Karpas-422 (cell line): Measurements from ENCODE around the gene EEFSEC. TPM values are rescaled to one million over a fixed set of nuclear protein-coding genes. Genes with fewer than 3 reads are reported as not detected.
A peak's percentile ranks its signal among the peaks of the same experiment; 100 is the strongest.

Source experiments
- DNase-seq: peaks from one replicate; pipeline ENCODE4 v3.0.0-alpha.2; 2015
- H2AFZ ChIP-seq: fragments of 200-600 bp; sonication (generic); 2 replicates; pipeline ENCODE4 v1.6.1; 2014; ENCODE audit warnings: antibody characterized with exemption, low read length, mixed read lengths
- H3K27ac ChIP-seq: fragments of 200-600 bp; sonication (generic); 2 replicates; pipeline ENCODE4 v1.5.1; 2014; ENCODE audit warnings: mild to moderate bottlenecking, low read length, moderate library complexity
- H3K27me3 ChIP-seq: fragments of 200-600 bp; sonication (generic); 2 replicates; pipeline ENCODE4 v1.6.1; 2014; ENCODE audit warnings: low read length, mixed read lengths
- H3K36me3 ChIP-seq: fragments of 200-600 bp; sonication (generic); 2 replicates; pipeline ENCODE4 v1.6.1; 2014; ENCODE audit warnings: low read length, mixed read lengths; ENCODE audit not compliant: insufficient read depth
- H3K4me1 ChIP-seq: fragments of 200-600 bp; sonication (generic); 2 replicates; pipeline ENCODE4 v1.6.1; 2014; ENCODE audit warnings: mild to moderate bottlenecking, low read length, mixed read lengths
- H3K4me2 ChIP-seq: fragments of 200-600 bp; sonication (generic); 2 replicates; pipeline ENCODE4 v1.6.1; 2014; ENCODE audit warnings: low read length, low read depth, mild to moderate bottlenecking; ENCODE audit not compliant: poor library complexity, severe bottlenecking
- H3K4me3 ChIP-seq: fragments of 200-600 bp; sonication (generic); 2 replicates; pipeline ENCODE4 v1.5.1; 2014; ENCODE audit warnings: mild to moderate bottlenecking, antibody characterized with exemption, low read length, mixed read lengths
- H3K79me2 ChIP-seq: fragments of 200-600 bp; sonication (generic); 2 replicates; pipeline ENCODE4 v1.6.1; 2014; ENCODE audit warnings: mild to moderate bottlenecking, low read length, mixed read lengths
- H3K9ac ChIP-seq: fragments of 200-600 bp; sonication (generic); 2 replicates; pipeline ENCODE4 v1.6.0; 2014; ENCODE audit warnings: low read length
- H3K9me2 ChIP-seq: fragments of 200-600 bp; sonication (generic), shearing (Covaris generic); replicated peaks from 2 replicates; pipeline ENCODE4 v1.6.0; 2014; ENCODE audit warnings: mild to moderate bottlenecking, low read length, moderate library complexity; ENCODE audit not compliant: insufficient read depth
- H3K9me3 ChIP-seq: fragments of 300-700, 200-600 bp; sonication (generic); 2 replicates; pipeline ENCODE4 v1.6.1; 2014; ENCODE audit warnings: low read length, mixed read lengths
- H4K20me1 ChIP-seq: fragments of 200-600 bp; sonication (generic); 2 replicates; pipeline ENCODE4 v1.6.1; 2014; ENCODE audit warnings: mild to moderate bottlenecking, antibody characterized with exemption, low read length, low read depth; ENCODE audit not compliant: insufficient read depth
- total RNA-seq: library from RNA; depleted of rRNA; stranded (reverse); fragments of >200 nt; shearing (Covaris generic); gene quantifications from 2 replicates; pipeline ENCODE4 v1.2.3, GENCODE V29; 2014; ENCODE audit warnings: low replicate concordance

EEFSEC gene
- total RNA-seq, 1 experiment from 2014 or later = 10.1 TPM

DNA sequence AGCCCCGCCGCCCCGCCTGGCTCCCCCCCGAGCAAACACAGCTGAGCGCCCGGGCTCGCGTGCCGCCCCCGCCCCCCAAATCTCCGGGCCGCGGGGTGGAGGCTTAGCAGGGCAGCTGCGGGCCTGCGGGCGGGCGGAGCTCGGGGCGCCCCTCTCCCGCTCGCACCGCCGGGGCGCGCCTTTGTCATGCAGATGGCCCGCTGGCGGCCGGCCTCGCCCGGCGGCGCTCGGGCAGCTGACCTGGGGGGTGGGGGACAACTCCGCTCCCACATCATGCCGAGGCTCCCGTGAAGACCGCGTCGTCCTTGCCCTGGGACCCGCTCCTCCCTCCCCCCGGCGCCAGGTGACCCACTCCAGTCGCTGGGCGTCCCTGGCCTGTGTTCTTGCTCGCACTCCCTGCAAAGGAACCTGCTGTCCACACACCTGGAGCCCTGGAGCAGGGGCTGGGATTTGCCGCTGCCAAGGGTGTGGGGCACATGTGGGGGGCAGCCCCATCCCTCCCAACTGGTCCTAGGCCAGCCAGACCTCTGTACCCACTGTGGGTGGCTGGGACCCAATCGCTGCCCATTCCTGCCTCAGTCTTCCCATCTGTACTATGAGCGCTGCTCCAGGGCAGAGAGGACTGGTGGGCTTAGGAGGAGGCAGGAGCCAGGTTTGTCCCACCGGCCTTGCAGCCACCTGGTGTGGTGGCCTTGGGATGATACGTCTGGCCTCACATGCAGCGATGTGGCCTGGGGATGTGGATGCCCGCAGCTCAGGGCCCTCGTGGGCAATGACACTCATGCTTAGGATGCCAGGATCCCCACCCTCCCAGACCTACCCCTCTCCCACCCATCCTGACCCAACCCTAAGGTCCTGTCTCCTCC lies 279.9 kb downstream of the EEFSEC start:
- H2AFZ ChIP-seq = no peak overlapping the region
- H3K4me2 ChIP-seq = no peak overlapping the region
- H3K27ac ChIP-seq = no peak overlapping the region
- H3K4me3 ChIP-seq = no peak overlapping the region
- H3K9me3 ChIP-seq = no peaks in the 10 kb centered on the region
- H3K4me1 ChIP-seq = no peaks in the 10 kb centered on the region
- H4K20me1 ChIP-seq = no peaks in the 10 kb centered on the region
- H3K79me2 ChIP-seq = no peaks in the 10 kb centered on the region
- no peaks in the 10 kb centered on the region for H3K9me2 ChIP-seq
- no peaks in the 10 kb centered on the region for H3K36me3 ChIP-seq
- H3K27me3 ChIP-seq = no peaks in the 10 kb centered on the region
- H3K9ac ChIP-seq = no peak overlapping the region
- no peak for DNase-seq

DNA sequence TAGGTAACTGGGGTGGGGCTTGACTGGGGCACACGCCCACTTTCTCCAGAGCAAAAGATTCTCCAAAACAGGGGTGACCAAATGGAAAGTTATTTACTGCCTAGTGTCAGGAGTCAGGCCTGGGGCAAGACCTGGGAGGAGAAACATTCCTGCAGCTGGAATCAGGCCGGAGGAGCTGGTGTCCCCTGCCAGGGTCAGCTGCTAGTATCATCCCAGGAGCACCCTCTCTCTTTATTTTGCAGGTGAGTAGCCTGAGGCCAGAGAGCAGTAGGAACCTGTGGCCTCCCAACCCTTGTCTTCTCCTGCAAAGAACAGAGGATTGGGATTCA lies 280.5 kb downstream of the EEFSEC start:
- no peak for DNase-seq
- Histone ChIP-seq H3K9me3 (no peaks in the 10 kb centered on the region), H3K27me3 (no peaks in the 10 kb centered on the region), H3K9ac (no peak overlapping the region), H4K20me1 (no peaks in the 10 kb centered on the region; the same call in 1 of the 2 replicates), H3K36me3 (no peaks in the 10 kb centered on the region), H2AFZ (no peak overlapping the region), H3K4me1 (no peaks in the 10 kb centered on the region), H3K27ac (no peak overlapping the region), H3K4me3 (no peak overlapping the region), H3K4me2 (no peak overlapping the region), H3K9me2 (no peaks in the 10 kb centered on the region), H3K79me2 (no peaks in the 10 kb centered on the region)

DNA sequence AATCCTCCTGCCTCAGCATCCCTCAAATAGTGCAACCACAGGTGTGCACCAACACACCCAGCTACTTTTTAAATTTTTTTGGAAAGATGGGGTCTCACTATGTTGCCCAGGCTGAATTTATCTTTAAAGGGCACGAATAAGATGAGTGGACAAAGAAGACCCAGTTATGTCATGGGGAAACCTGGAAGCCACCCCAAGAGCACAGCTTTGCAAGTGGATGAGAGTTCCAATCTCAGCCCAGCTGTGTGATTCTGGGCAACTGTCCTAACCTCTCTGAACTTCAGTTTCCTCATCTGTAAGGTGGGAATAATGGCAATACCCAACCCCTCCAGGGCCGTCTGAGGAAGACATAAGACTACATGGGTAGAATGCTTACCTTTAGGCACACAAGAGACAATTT lies 281.2 kb downstream of the EEFSEC start:
- Histone ChIP-seq H3K4me2 (no peak overlapping the region), H3K9ac (no peak overlapping the region), H3K4me3 (no peak overlapping the region), H3K9me3 (no peaks in the 10 kb centered on the region), H3K36me3 (no peaks in the 10 kb centered on the region), H3K79me2 (no peaks in the 10 kb centered on the region), H2AFZ (no peak overlapping the region), H4K20me1 (no peaks in the 10 kb centered on the region; the same call in 1 of the 2 replicates), H3K9me2 (no peaks in the 10 kb centered on the region), H3K4me1 (no peaks in the 10 kb centered on the region), H3K27ac (no peak overlapping the region), H3K27me3 (no peaks in the 10 kb centered on the region)
- DNase-seq = no peak

DNA sequence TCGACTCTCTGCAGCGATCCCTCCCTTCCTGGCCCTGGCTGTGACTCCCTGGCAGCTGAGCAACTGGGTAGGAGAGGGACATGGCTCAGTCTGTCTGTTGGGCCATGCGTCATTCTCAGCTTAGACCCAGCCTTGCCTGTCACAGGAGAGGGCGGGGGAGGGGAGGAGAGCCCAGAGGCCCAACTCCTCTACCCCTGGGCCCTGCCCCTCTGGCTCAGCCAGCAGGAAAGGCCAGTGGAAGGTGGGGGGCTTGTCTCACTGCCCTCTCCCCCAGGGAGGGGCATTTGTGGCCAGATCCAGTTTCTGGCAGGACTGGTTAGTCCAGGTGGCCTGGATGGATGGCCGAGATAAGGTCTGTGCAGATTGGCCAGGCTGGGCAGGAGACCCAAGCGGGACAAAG lies 281.8 kb downstream of the EEFSEC start:
- Histone ChIP-seq H3K27me3 (no peaks in the 10 kb centered on the region), H3K4me2 (no peak overlapping the region), H2AFZ (no peak overlapping the region), H3K27ac (no peak overlapping the region), H3K9me2 (no peaks in the 10 kb centered on the region), H4K20me1 (no peaks in the 10 kb centered on the region; the same call in 1 of the 2 replicates), H3K4me3 (no peak overlapping the region), H3K79me2 (no peaks in the 10 kb centered on the region), H3K9me3 (no peaks in the 10 kb centered on the region), H3K36me3 (no peaks in the 10 kb centered on the region), H3K4me1 (no peaks in the 10 kb centered on the region), H3K9ac (no peak overlapping the region)
- no peak for DNase-seq

DNA sequence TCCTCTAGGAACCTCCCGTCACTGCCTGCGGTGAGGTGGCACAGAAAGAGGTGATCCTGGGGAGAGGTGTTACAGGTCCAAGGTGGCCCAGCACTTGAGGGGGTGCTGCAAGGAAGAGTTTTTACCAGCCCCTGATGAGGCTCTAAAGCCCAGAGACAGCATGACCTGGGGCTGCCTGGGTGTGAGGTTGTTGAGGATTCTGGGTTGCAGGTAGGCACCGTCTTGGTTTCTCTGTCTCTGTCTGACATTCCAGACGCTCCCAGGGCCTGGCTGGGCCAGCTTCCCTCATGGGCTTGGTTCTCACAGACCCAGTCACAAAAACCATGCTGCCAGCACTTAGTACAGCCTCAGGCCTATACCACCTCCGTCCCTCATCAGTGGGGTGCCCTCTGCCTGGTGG lies 282.3 kb downstream of the EEFSEC start:
- no peak overlapping the region for H3K9ac ChIP-seq
- H3K4me2 ChIP-seq = no peak overlapping the region
- H3K9me2 ChIP-seq = no peaks in the 10 kb centered on the region
- H4K20me1 ChIP-seq = no peaks in the 10 kb centered on the region; the same call in 1 of the 2 replicates
- no peaks in the 10 kb centered on the region for H3K4me1 ChIP-seq
- no peak overlapping the region for H3K4me3 ChIP-seq
- H3K27ac ChIP-seq = no peak overlapping the region
- H3K27me3 ChIP-seq = no peaks in the 10 kb centered on the region
- no peak overlapping the region for H2AFZ ChIP-seq
- no peaks in the 10 kb centered on the region for H3K79me2 ChIP-seq
- H3K9me3 ChIP-seq = no peaks in the 10 kb centered on the region
- no peaks in the 10 kb centered on the region for H3K36me3 ChIP-seq
- DNase-seq = no peak

DNA sequence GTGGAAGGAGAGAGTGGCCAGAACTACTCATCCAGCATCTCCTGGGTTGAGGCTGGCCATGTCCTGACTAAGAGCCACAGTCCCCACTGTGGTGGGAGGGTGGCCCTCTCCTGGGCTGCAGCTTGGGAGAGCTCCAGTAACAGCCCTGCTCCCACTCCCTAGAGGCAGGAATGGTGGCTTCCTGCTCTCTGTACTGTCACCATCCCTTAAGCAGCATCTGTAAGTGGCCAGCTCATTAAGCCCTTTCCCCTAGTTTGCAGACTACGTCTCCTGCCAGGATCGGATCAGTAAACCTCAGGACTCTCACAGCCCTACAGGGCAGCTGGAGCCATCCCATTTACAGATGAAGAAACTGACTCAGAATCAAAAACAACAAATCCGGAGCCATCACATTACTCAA lies 282.9 kb downstream of the EEFSEC start:
- no peaks in the 10 kb centered on the region for H3K9me3 ChIP-seq
- H3K9ac ChIP-seq = no peak overlapping the region
- H3K27me3 ChIP-seq = no peaks in the 10 kb centered on the region
- H3K79me2 ChIP-seq = no peaks in the 10 kb centered on the region
- H3K27ac ChIP-seq = no peak overlapping the region
- H4K20me1 ChIP-seq = no peaks in the 10 kb centered on the region; the same call in 1 of the 2 replicates
- H3K4me3 ChIP-seq = no peak overlapping the region
- H3K4me1 ChIP-seq = no peaks in the 10 kb centered on the region
- no peak for DNase-seq
- no peak overlapping the region for H2AFZ ChIP-seq
- H3K36me3 ChIP-seq = no peaks in the 10 kb centered on the region
- H3K4me2 ChIP-seq = no peak overlapping the region
- no peaks in the 10 kb centered on the region for H3K9me2 ChIP-seq

DNA sequence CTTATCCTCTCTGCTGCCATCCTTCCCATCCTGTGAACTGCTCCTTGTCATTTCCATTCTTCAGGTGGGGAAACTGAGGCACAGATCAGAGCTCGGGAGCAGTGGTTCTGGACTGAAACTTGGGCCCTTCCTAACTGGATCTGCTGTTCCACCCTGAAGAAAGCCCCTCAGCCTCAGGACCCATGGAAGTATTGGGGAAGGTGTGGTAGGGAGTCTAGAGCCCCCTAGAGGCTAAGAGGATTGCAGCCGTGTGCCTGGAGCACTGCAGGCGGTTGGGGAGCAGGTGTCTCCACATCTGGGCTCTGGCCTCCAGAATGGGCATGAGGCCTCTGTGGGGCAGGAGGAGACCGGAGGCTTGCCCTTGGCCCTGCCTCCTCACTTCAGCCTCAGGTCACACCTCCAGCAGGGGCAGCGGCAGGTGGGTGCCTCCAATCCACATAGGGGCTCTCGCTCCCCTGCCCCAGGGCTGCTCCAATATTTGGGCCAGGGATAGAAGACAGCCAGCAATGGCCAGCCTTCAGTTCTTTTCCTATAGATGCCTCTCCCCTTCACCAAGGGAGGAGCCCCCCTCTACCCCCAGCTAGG lies 285.3 kb downstream of the EEFSEC start:
- Histone ChIP-seq H3K4me3 (no peak overlapping the region), H4K20me1 (no peaks in the 10 kb centered on the region; the same call in 1 of the 2 replicates), H3K27ac (no peak overlapping the region), H2AFZ (no peak overlapping the region), H3K9ac (no peak overlapping the region), H3K27me3 (no peaks in the 10 kb centered on the region), H3K9me3 (no peaks in the 10 kb centered on the region), H3K4me1 (no peaks in the 10 kb centered on the region), H3K79me2 (no peaks in the 10 kb centered on the region), H3K9me2 (no peaks in the 10 kb centered on the region), H3K36me3 (no peaks in the 10 kb centered on the region), H3K4me2 (no peak overlapping the region)
- peak; percentile 71 for DNase-seq

DNA sequence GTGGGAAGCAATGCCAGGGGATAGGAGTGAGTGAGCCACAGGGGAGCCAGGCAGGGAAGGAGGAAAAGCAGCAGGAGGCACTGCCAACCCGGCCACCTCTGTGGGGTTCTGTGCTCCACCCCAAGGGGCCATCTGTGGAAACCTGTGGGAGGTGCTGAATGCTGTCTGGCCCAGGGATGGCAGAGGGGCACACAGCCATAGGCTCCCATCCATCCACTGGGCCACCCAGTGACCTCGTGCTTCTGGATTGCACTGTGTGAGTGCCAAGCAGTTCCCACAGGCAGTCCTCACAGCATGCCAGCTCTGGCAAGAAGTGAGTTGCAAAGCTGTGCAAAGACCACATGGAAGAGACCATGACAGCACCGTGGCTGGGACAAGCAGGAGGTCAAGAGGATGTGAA lies 285.9 kb downstream of the EEFSEC start:
- Histone ChIP-seq H3K9me2 (no peaks in the 10 kb centered on the region), H4K20me1 (no peaks in the 10 kb centered on the region; the same call in 1 of the 2 replicates), H3K9ac (no peak overlapping the region), H3K4me3 (no peak overlapping the region), H2AFZ (no peak overlapping the region), H3K9me3 (no peaks in the 10 kb centered on the region), H3K36me3 (no peaks in the 10 kb centered on the region), H3K27me3 (no peaks in the 10 kb centered on the region), H3K79me2 (no peaks in the 10 kb centered on the region), H3K4me2 (no peak overlapping the region), H3K27ac (no peak overlapping the region), H3K4me1 (no peaks in the 10 kb centered on the region)
- DNase-seq = no peak
